ENCODE data around the gene CBLIF.

- TF ChIP-seq CTCF (conservative IDR thresholded peaks at IDR 0.05; ENCODE audit: low read depth, low read length) (peak; percentile 68), EZH2 (IDR thresholded peaks at IDR 0.05; ENCODE audit: borderline replicate concordance, low read depth, low read length, poor library complexity, severe bottlenecking) (no peak)
These were observed 22.2 kb downstream of the CBLIF start for GRCh38 chr11:59822989-59823566.

Data from A673 (cell line).